Measurements from ENCODE around the gene KLHDC8A.
"Not testable (repeated sequence)": the region's sequence is repeated elsewhere in the genome, so short reads cannot be mapped to it uniquely, and the experiment has no call there.

DNA sequence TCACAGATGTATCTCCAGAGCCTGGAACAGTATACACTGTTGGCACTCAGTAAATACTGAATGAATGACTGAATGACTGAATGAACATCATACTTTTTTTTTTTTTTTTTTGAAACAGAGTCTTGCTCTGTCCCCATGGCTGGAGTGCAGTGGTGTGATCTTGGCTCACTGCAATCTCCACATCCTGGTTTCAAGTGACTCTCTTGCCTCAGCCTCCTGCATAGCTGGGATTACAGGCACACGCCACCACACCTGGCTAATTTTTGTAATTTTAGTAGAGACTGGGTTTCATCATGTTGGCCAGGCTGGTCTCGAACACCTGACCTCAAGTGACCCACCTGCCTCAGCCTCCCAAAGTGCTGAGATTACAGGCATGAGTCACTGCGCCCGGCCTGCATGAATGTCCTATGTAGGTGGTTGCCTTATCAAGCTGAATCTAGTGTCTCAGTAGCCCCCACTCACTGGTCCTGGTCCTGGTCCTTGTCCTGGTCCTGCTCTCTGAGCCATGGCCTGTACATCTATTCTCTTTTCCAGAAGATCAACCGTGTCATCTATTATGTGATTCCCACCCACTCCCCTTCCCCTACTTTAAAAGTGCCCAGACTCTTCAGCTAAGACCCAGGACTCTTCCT lies 59.1 kb downstream of the KLHDC8A start:
- not testable (repeated sequence) for TF ChIP-seq EZH2phosphoT487 (IDR thresholded peaks at IDR 0.05; ENCODE audit: low read depth)
- TF ChIP-seq, protein P1, sequence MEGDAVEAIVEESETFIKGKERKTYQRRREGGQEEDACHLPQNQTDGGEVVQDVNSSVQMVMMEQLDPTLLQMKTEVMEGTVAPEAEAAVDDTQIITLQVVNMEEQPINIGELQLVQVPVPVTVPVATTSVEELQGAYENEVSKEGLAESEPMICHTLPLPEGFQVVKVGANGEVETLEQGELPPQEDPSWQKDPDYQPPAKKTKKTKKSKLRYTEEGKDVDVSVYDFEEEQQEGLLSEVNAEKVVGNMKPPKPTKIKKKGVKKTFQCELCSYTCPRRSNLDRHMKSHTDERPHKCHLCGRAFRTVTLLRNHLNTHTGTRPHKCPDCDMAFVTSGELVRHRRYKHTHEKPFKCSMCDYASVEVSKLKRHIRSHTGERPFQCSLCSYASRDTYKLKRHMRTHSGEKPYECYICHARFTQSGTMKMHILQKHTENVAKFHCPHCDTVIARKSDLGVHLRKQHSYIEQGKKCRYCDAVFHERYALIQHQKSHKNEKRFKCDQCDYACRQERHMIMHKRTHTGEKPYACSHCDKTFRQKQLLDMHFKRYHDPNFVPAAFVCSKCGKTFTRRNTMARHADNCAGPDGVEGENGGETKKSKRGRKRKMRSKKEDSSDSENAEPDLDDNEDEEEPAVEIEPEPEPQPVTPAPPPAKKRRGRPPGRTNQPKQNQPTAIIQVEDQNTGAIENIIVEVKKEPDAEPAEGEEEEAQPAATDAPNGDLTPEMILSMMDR (IDR thresholded peaks at IDR 0.05; ENCODE audit: low read depth, low read length): not testable (repeated sequence)
